ENCODE data around the gene ASNS. TPM values are rescaled to one million over a fixed set of nuclear protein-coding genes. Genes with fewer than 3 reads are reported as not detected.

Gene ASNS
- total RNA-seq, 1 experiment from 2014 or later = 95.1 TPM

GRCh38 chr7:97842772-97843345 lies 29.3 kb downstream of the ASNS start:
- Histone ChIP-seq H3K27me3 (ENCODE audit: insufficient read depth, low read length) (no peaks in the 10 kb centered on the region), H3K4me1 (ENCODE audit: insufficient read depth, low read length) (no peaks in the 10 kb centered on the region), H4K5ac (ENCODE audit: insufficient read length, low read depth, low read length) (no peak overlapping the region), H3K23ac (ENCODE audit: insufficient read length, low read depth, low read length) (no peak overlapping the region), H4K20me1 (ENCODE audit: control insufficient read depth, insufficient read depth, insufficient read length) (no peaks in the 10 kb centered on the region), H2BK12ac (ENCODE audit: insufficient read length, low read depth, low read length) (no peak overlapping the region), H3K27ac (ENCODE audit: insufficient read length, low read depth, low read length) (no peak overlapping the region), H3K4me2 (ENCODE audit: insufficient read depth, insufficient read length, low read length) (no peak overlapping the region), H3K18ac (ENCODE audit: insufficient read length, low read depth, low read length) (no peak overlapping the region), H3K79me1 (ENCODE audit: insufficient read depth, low read depth, low read length, poor library complexity, severe bottlenecking) (no peaks in the 10 kb centered on the region), H3K14ac (ENCODE audit: insufficient read depth, low read length) (no peak overlapping the region), H2BK120ac (ENCODE audit: low read depth, low read length, poor library complexity, severe bottlenecking) (no peak overlapping the region), H3K23me2 (ENCODE audit: insufficient read length, low read depth, low read length, poor library complexity, severe bottlenecking) (no peaks in the 10 kb centered on the region), H2AK5ac (ENCODE audit: insufficient read length, low read length) (no peak overlapping the region), H2BK5ac (ENCODE audit: insufficient read length, low read length) (no peak overlapping the region), H2AFZ (ENCODE audit: low read length) (no peak overlapping the region), H3K9me3 (ENCODE audit: control insufficient read depth, low read depth, low read length) (no peaks in the 10 kb centered on the region), H3K4ac (ENCODE audit: low read depth, low read length) (no peak overlapping the region), H3K56ac (ENCODE audit: insufficient read length, low read depth, low read length) (no peak overlapping the region), H2BK15ac (ENCODE audit: low read depth, low read length) (no peak overlapping the region), H2BK20ac (ENCODE audit: low read depth, low read length, poor library complexity, severe bottlenecking) (no peak overlapping the region), H3K9ac (ENCODE audit: extremely low read depth, insufficient read length, low read length) (no peak overlapping the region), H3T11ph (ENCODE audit: low read length) (no peak overlapping the region), H4K91ac (ENCODE audit: insufficient read length, low read depth, low read length) (no peak overlapping the region), H3K79me2 (ENCODE audit: insufficient read depth, low read length) (no peaks in the 10 kb centered on the region), H4K8ac (replicated peaks; ENCODE audit: insufficient read length, low read depth, low read length) (no peak overlapping the region)
- TF ChIP-seq CTCF (conservative IDR thresholded peaks at IDR 0.05) = no peak
- Mint-ChIP-seq H3K27me3 (ENCODE audit: low read depth) (peaks cover 8% of the 10 kb centered on the region), H3K4me3 (no peak overlapping the region), H3K36me3 (ENCODE audit: insufficient read depth in 1 of 3, low read depth in 3 of 3) (peaks cover 1 to 20% (median 4%) of the 10 kb centered on the region in 3 experiments; a peak in 5 of 7 replicates), H3K4me1 (no peaks in the 10 kb centered on the region), H3K27ac (no peak overlapping the region), H3K9me3 (peaks cover 18 to 20% of the 10 kb centered on the region in 2 experiments)
- no peak for DNase-seq
- no CpG with 5 or more reads among the region's 27 CpGs for WGBS (ENCODE audit: extremely low coverage, insufficient read length, low lambda C conversion rate)
